SK-MEL-5 (cell line): Measurements from ENCODE around the gene C2CD2. TPM values are rescaled to one million over a fixed set of nuclear protein-coding genes. Genes with fewer than 3 reads are reported as not detected.

Experiments used
- DNase-seq: peaks from one replicate; pipeline ENCODE4 v3.0.0-alpha.2; 2016; ENCODE audit warnings: low read depth, low spot score
- in situ Hi-C: cut with HindIII; loops from 2 replicates; pipeline ENCODE4 v1.10.0; 2016; ENCODE audit warnings: low sequenced_read_pairs, high pct_unique_total_duplicates, low pct_unique_long_range_greater_than_20kb
- total RNA-seq: library from RNA; depleted of rRNA; stranded (reverse); fragments of >200 nt; shearing (Covaris generic); gene quantifications from 2 replicates; pipeline ENCODE4 v1.2.3, GENCODE V29; 2014

Gene C2CD2
- total RNA-seq, 1 experiment from 2014 or later, result 0.42 TPM

DNA sequence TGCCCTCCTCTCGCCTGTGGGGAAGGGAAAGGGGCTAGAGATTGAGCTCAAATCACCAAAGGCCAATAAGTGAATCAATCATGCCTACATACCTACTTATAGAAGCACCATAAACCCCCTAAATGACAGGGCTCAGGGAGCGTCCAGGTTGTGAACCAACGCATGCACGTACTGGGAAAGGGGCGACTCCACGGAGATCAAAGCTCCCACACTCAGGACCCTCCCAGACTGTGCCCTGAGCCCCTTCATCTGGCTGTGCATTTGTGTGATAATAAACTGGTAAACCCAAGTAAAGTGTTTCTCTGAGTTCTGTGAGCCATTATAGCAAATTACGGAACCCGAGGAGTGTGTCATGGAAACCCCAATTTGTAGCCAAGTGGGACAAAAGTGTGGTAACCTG lies 50.9 kb downstream of the C2CD2 start:
- in situ Hi-C loops, result no loop called here
- DNase-seq, result no peak

- in situ Hi-C loops, result no loop called here
- DNase-seq, result no peak
Observed at GRCh38 chr21:41901782-41902181, 52.0 kb downstream of the C2CD2 start.

DNA sequence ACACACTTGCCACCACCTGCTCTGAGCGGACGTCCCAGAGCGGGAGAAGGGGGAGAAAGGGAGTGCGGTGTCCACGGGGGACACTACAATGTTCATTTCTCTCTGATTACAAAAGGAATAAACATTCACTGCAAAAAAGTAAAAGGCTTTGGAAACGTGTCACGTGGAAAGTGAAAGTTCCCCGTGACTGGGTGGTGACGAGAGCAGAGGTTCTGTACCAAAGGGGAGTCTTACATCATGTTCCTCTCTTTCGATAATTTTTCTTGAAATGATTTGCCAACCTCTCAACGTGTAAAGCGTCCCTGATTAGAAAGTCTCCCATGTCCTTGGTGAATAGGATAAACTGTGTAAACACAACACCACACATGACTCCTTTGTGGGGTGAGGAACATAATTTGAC lies 52.7 kb downstream of the C2CD2 start:
- in situ Hi-C loops, result no loop called here
- DNase-seq, result no peak

DNA sequence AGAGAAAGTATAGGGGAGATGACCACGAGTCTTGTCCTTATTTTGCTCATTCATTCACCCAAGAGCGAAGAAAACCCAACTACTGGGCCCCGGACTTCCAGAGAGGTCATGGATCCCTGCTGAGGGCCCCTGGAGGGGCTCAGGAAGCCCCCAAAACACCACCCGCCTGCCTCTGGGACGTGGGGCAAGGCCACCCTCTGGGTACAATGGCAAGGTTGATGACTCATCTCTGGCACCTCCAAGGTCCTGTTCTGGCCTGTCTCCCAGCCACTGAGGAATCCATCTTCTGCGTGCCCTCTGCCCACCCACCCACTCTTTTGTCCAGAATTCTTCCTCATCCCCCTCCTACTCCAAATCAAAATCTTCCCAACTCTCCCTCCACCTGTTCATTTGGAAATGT lies 53.4 kb downstream of the C2CD2 start:
- in situ Hi-C loops, result no loop called here

GRCh38 chr21:41899426-41900202 lies 54.2 kb downstream of the C2CD2 start:
- no peak for DNase-seq
- in situ Hi-C loops, result no loop called here

More for the DNA sequence above, 53.4 kb downstream of the C2CD2 start:
- DNase-seq, result no peak

- in situ Hi-C loops, result no loop called here
- no peak for DNase-seq
Observed at GRCh38 chr21:41898998-41899397, 54.8 kb downstream of the C2CD2 start.

DNA sequence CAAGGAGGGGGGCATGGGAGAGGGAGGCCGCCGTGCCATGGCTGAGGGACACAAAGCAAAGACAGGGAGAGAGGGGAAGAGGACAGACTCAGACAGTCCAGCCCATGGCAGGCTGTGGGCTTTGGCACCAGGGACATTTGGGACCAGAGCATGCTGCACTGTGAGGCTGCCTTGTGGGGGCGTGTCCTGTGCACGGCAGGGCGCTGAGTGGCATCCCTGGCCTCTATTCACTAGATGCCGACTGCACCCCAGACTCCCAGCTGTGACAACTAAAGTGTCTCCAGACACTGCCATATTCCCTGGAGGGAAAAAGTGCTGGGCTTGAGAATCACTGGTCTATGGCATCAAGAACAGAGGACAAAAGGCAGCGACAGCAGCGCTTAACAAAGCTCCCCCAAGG lies 56.1 kb downstream of the C2CD2 start:
- in situ Hi-C loops, result no loop called here
- no peak for DNase-seq

- in situ Hi-C loops, result no loop called here
- no peak for DNase-seq
Observed at GRCh38 chr21:41897047-41897669, 56.7 kb downstream of the C2CD2 start.

DNA sequence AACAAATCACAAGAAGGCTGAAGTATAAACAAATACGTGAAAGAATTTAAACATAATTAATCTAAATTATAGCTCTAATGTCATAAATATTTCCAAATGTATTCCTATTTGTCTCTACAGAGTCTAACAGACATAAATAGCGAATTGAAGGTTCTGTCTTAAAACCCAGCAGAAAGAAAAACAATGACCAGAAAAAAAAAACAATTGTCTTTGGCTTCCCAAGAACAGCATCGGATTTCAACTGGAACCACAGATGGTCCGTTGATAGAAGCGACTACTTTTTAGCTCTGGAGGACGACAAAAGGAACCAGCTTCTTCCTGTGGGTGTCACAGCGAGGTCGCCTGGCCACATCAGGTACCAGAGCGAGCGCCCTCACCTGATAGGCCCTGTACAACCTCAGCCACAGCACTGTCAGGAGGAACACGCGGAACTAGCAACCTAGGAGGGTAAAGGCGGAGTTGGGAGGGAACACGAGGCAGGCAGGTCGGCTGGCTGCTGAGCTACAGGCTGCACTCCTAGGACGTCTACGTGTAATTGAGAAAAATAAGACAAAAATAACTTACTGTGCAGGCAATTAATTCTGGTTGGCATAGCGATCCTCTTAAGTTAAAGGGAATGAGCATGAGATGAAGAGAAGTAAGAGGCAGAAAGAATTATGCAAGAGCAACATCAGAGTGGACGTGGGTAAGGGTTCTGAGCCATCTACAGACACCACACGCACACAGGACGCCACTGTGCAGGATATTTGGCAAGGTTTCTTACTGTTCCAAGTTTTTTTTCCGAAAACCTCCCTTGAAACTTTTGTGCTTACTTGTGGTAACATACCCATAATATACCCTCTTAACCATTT lies 58.0 kb downstream of the C2CD2 start:
- no peak for DNase-seq
- in situ Hi-C loops, result no loop called here

DNA sequence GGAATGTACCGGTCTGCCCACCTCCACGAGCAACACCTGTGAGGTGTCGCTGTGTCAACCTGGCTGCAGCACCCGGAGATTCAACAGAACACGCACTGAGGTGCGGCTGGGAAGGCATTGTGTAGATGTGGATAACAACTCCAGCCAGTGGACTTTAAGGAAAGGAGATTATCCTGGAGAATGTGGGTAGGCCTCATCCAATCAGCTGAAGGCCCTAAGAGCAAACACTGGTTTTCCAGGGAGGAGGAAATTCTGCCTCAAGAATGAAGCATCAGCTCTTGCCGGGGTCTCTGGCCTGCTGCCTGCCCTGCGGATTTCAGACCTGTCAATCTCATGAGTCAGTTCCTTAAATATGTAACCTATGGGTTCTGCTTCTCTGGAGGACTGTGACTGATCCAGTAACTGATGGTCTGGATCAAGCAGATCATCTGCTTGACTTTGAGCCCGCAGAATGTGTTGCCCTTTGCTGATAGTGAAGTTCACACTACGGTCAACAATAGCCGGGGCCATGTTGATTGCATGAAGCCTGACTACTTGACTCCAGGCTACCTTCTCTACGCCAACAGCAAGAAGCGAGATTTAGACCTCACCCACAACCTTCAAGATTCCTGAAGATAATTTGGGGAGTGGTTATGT lies 58.8 kb downstream of the C2CD2 start:
- in situ Hi-C loops, result no loop called here
- DNase-seq, result no peak

DNA sequence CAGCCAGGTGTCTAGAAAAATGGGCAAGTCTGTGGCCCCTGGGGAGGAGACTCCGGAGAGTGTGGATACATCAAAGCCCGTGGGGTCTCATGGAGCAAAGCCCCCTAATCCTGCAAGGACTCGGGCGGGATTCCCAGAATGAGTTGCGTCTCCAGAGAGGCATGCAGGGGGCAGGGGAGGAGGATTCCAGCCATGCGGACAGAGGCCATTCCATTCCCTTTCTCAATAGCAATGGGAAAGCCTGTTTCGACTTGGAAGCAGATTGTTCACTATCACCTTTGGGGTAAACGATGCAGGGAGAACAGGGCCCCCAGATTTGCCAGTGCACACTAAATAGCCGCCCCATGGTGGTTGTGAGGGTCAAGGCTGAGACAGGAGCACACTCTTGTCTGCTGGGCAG lies 59.3 kb downstream of the C2CD2 start:
- no peak for DNase-seq
- in situ Hi-C loops, result no loop called here

GRCh38 chr21:41892726-41893125 lies 61.1 kb downstream of the C2CD2 start:
- in situ Hi-C loops, result no loop called here

GRCh38 chr21:41891132-41891531 lies 62.7 kb downstream of the C2CD2 start:
- in situ Hi-C loops, result no loop called here
- DNase-seq, result no peak

More at GRCh38 chr21:41892726-41893125, 61.1 kb downstream of the C2CD2 start:
- DNase-seq, result no peak

DNA sequence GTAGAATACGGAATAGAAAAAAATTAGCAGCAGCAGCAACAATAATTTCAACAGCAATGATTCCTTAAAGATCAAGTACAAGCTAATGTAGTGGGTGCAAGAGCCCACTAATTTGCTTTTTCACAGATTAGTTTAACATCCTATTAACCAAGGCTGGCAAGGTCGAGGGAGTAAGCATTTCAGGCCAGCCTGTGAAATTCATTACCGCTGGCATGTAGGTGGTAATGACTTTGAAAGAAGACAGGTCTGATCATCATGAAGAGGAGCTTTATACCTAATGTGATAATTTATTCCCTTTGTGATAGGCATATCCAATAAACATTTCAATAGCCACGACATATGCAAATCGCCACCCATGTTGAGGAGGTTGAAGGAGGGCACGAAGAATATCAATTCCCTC lies 63.5 kb downstream of the C2CD2 start:
- in situ Hi-C loops, result no loop called here
- DNase-seq, result no peak

DNA sequence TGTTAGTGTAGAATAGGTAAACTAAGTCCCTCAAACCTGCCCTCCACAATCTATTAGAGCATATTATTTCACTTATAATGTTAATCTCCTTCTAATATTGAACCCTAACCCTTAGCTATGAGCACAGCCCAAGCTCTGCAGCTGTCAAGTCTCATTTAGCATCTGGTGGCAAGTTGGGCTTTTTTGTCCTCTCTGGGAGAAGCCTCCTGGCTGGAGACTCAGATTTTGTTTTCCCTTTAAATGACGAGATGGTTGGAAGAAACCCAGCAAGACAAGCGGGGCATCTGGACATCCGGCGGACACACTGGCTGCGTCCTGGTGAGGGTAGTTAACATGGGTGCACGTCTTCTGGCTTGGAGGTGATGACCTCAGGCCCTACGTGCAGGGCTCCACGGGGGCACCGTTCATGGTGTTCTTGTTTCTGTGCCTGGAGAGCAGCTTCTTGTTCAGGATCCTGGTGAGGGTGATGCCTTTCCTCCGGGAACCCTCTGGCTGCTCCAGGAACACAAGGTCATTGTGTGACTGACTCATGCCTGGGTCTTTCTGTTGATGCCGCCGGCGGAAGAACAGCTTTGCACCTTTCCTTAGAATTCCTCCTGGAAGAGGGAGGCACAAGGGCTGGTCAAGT lies 65.0 kb downstream of the C2CD2 start:
- peak; percentile 26 for DNase-seq
- in situ Hi-C loops, result no loop called here

DNA sequence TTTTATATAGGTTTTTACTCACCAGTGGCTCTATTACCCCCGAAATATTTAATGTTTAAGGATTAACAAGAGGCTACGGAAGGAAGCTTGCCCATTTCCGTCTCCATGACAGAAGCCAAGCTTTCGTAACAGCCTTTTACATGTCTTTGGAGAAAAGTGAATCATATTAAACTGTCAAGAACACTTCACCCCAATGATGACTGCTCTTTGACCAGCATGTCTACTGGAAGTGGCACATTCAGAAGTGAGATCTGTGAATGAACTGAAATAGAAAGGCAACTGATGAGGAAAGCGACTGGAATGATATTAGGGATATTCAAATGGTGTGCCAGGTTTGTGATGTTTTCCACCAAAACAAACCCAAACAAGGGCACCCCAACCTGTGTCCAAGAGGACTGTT lies 66.2 kb downstream of the C2CD2 start:
- in situ Hi-C loops, result no loop called here
- no peak for DNase-seq

DNA sequence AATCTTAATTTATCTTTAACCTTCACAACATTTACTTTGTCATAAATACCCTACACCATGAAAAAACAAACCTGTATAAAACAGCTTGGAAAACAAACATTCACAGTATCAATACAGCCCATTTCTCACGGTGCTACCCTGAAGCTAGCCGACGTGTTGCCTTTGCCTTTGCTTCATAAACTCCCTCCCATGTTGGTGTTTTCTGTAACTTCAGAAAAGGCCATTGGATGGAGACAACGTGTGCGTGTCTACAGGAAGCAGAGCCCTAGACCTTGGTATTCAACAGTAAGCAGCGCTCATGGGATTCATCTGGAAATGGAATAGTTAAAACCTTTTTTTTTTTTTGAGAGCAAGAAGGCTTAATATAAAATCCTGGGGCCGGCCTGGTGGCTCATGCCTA lies 67.5 kb downstream of the C2CD2 start:
- no peak for DNase-seq
- in situ Hi-C loops, result no loop called here
